Neuronal stem cell (in vitro differentiated cells): ENCODE results near the gene ACTN4.
A peak's percentile ranks its signal among the peaks of the same experiment; 100 is the strongest.

Source experiments
- DNase-seq: peaks from one replicate; pipeline ENCODE4 v3.0.0-alpha.2; 2013; ENCODE audit warnings: low spot score
- H2AFZ ChIP-seq: one replicate; pipeline ENCODE4 v1.6.1; 2013; ENCODE audit warnings: mild to moderate bottlenecking, low read length, inconsistent platforms
- H2AK5ac ChIP-seq: 2 replicates; pipeline ENCODE4 v1.6.1; 2013; ENCODE audit warnings: low read depth, mild to moderate bottlenecking, inconsistent platforms, low read length, moderate library complexity, mixed read lengths
- H2BK120ac ChIP-seq: 2 replicates; pipeline ENCODE4 v1.6.1; 2013; ENCODE audit warnings: low read depth, mild to moderate bottlenecking, inconsistent platforms, low read length, moderate library complexity, mixed read lengths
- H2BK12ac ChIP-seq: one replicate; pipeline ENCODE4 v1.6.1; 2013; ENCODE audit warnings: low read length, inconsistent platforms
- H2BK15ac ChIP-seq: 2 replicates; pipeline ENCODE4 v1.6.1; 2013; ENCODE audit warnings: mild to moderate bottlenecking, low read length, inconsistent platforms, mixed read lengths
- H2BK5ac ChIP-seq: one replicate; pipeline ENCODE4 v1.6.1; 2013; ENCODE audit warnings: inconsistent platforms, mild to moderate bottlenecking, low read length, moderate library complexity
- H3K14ac ChIP-seq: one replicate; pipeline ENCODE4 v1.6.1; 2013; ENCODE audit warnings: low read length, inconsistent platforms
- H3K18ac ChIP-seq: 2 replicates; pipeline ENCODE4 v1.6.1; 2013; ENCODE audit warnings: low read length, inconsistent platforms
- H3K23ac ChIP-seq: 2 replicates; pipeline ENCODE4 v1.6.1; 2013; ENCODE audit warnings: low read depth, mild to moderate bottlenecking, mixed read lengths, low read length, inconsistent platforms; ENCODE audit not compliant: poor library complexity
- H3K27ac ChIP-seq: replicated peaks from 3 replicates; pipeline ENCODE4 v1.5.1; 2013; ENCODE audit warnings: low read length, inconsistent platforms
- H3K27me3 ChIP-seq, 3 experiments: 2 replicates each; pipeline ENCODE4 v1.6.1; 2013; ENCODE audit warnings: low read length in 3 of 3, mild to moderate bottlenecking in 2 of 3, inconsistent platforms in 1 of 3, low read depth in 1 of 3, mixed read lengths in 1 of 3, moderate library complexity in 1 of 3; ENCODE audit not compliant: control insufficient read depth in 3 of 3, insufficient read depth in 3 of 3
- H3K36me3 ChIP-seq, 2 donors: replicated peaks in 1 of 2; 2 replicates each; pipeline ENCODE4 v1.6.1; 2013; ENCODE audit warnings: low read length in 2 of 2; ENCODE audit not compliant: control insufficient read depth in 2 of 2, insufficient read depth in 2 of 2
- H3K4ac ChIP-seq: 2 replicates; pipeline ENCODE4 v1.6.1; 2013; ENCODE audit warnings: inconsistent platforms, mild to moderate bottlenecking, low read length, moderate library complexity
- H3K4me1 ChIP-seq, 2 donors: 1 replicate in 1 of 2; 2 replicates in 1 of 2; pipeline ENCODE4 v1.6.1; 2013; ENCODE audit warnings: low read length in 2 of 2, low read depth in 1 of 2; ENCODE audit not compliant: control insufficient read depth in 2 of 2, insufficient read depth in 1 of 2
- H3K4me2 ChIP-seq: one replicate; pipeline ENCODE4 v1.6.1; 2013; ENCODE audit warnings: mild to moderate bottlenecking, low read length, inconsistent platforms; ENCODE audit not compliant: insufficient read depth, poor library complexity, severe bottlenecking
- H3K4me3 ChIP-seq, 2 donors: 2 replicates each; pipeline ENCODE4 v1.5.1; 2013; ENCODE audit warnings: low read length in 2 of 2, mild to moderate bottlenecking in 2 of 2, inconsistent platforms in 1 of 2, moderate library complexity in 1 of 2
- H3K79me1 ChIP-seq: one replicate; pipeline ENCODE4 v1.6.1; 2013; ENCODE audit warnings: low read depth, mild to moderate bottlenecking, inconsistent platforms, low read length, moderate library complexity
- H3K9ac ChIP-seq: one replicate; pipeline ENCODE4 v1.6.1; 2013; ENCODE audit warnings: mild to moderate bottlenecking, low read depth, low read length, inconsistent platforms; ENCODE audit not compliant: poor library complexity
- H3K9me3 ChIP-seq, 2 donors: replicated peaks in 1 of 2; 2 replicates each; pipeline versions ENCODE3 to v1.6.1; 2013; ENCODE audit warnings: low read length in 2 of 2, mild to moderate bottlenecking in 2 of 2, inconsistent platforms in 1 of 2, low read depth in 1 of 2, mixed read lengths in 1 of 2, moderate library complexity in 1 of 2; ENCODE audit not compliant: control insufficient read depth in 2 of 2, insufficient read depth in 1 of 2
- H4K8ac ChIP-seq: one replicate; pipeline ENCODE4 v1.6.1; 2013; ENCODE audit warnings: low read depth, mild to moderate bottlenecking, inconsistent platforms, low read length, moderate library complexity
- H4K91ac ChIP-seq: one replicate; pipeline ENCODE4 v1.6.1; 2013; ENCODE audit warnings: low read length, low read depth, mild to moderate bottlenecking, inconsistent platforms; ENCODE audit not compliant: poor library complexity
- WGBS, 2 donors: extraction: QIAGEN DNeasy Blood & Tissue Kit; methylation state at CpG; one replicate each; pipeline ENCODE4 v1.1.7; 2013; ENCODE audit warnings: missing lambda C conversion rate in 2 of 2, mixed read lengths in 1 of 2; ENCODE audit not compliant: insufficient read length in 2 of 2, insufficient replicate concordance in 1 of 2; ENCODE audit errors: extremely low coverage in 2 of 2; 5-methylcytosine and 5-hydroxymethylcytosine counted together

ACTN4 gene

GRCh38 chr19:38727306-38727867 is 79.9 kb downstream of the ACTN4 start:
- H3K23ac ChIP-seq = peak overlapping the region; percentile 73
- DNase-seq = no peak
- no peak overlapping the region for H2BK15ac ChIP-seq
- H3K9me3 ChIP-seq = no peaks in the 10 kb centered on the region
- peak overlapping the region; percentile 66 for H2BK5ac ChIP-seq
- no peak overlapping the region for H2AK5ac ChIP-seq
- no peak overlapping the region for H4K91ac ChIP-seq
- peaks cover 20% of the 10 kb centered on the region for H3K79me1 ChIP-seq
- H3K27ac ChIP-seq = no peak overlapping the region
- H3K36me3 ChIP-seq = peaks cover 70 to 94% of the 10 kb centered on the region in 2 donors
- H2BK120ac ChIP-seq = no peak overlapping the region
- H2AFZ ChIP-seq = no peak overlapping the region
- no peaks in the 10 kb centered on the region for H3K27me3 ChIP-seq
- no peak overlapping the region for H3K4me3 ChIP-seq
- H3K9ac ChIP-seq = no peak overlapping the region
- no peak overlapping the region for H2BK12ac ChIP-seq
- H3K14ac ChIP-seq = no peak overlapping the region
- H3K4ac ChIP-seq = no peak overlapping the region
- H4K8ac ChIP-seq = no peak overlapping the region
- no CpG with 5 or more reads among the region's 17 CpGs for WGBS, 2 donors
- H3K18ac ChIP-seq = no peak overlapping the region
- no peak overlapping the region for H3K4me2 ChIP-seq
- H3K4me1 ChIP-seq = peaks cover 1 to 3% of the 10 kb centered on the region in 2 donors

GRCh38 chr19:38727868-38728660 is 80.6 kb downstream of the ACTN4 start:
- H3K9me3 ChIP-seq = no peaks in the 10 kb centered on the region
- no peak overlapping the region for H3K18ac ChIP-seq
- H2BK15ac ChIP-seq = no peak overlapping the region
- DNase-seq = no peak
- H2BK5ac ChIP-seq = peak overlapping the region; percentile 66
- H3K14ac ChIP-seq = no peak overlapping the region
- H2AK5ac ChIP-seq = no peak overlapping the region
- H2AFZ ChIP-seq = no peak overlapping the region
- H3K27ac ChIP-seq = no peak overlapping the region
- H2BK12ac ChIP-seq = no peak overlapping the region
- H3K36me3 ChIP-seq = peaks cover 64 to 87% of the 10 kb centered on the region in 2 donors
- no CpG with 5 or more reads among the region's 33 CpGs for WGBS, 2 donors
- H3K27me3 ChIP-seq = no peaks in the 10 kb centered on the region
- no peak overlapping the region for H4K8ac ChIP-seq
- H3K23ac ChIP-seq = peak overlapping the region; percentile 43
- H3K4me2 ChIP-seq = no peak overlapping the region
- no peaks in the 10 kb centered on the region for H3K4me1 ChIP-seq
- H3K79me1 ChIP-seq = peaks cover 20% of the 10 kb centered on the region
- no peak overlapping the region for H2BK120ac ChIP-seq
- H4K91ac ChIP-seq = no peak overlapping the region
- peak overlapping the region; percentile 21 for H3K9ac ChIP-seq
- no peak overlapping the region for H3K4me3 ChIP-seq
- no peak overlapping the region for H3K4ac ChIP-seq

GRCh38 chr19:38728752-38729541 is 81.5 kb downstream of the ACTN4 start:
- Histone ChIP-seq H3K4ac (no peak overlapping the region), H3K27ac (no peak overlapping the region)

More at GRCh38 chr19:38728752-38729541, 81.5 kb downstream of the ACTN4 start:
- Histone ChIP-seq H3K23ac (peak overlapping the region; percentile 12), H2AK5ac (no peak overlapping the region), H2BK5ac (no peak overlapping the region), H3K4me2 (no peak overlapping the region), H3K36me3 (peaks cover 55 to 78% of the 10 kb centered on the region in 2 donors), H3K4me1 (no peaks in the 10 kb centered on the region), H2BK15ac (no peak overlapping the region), H3K9ac (no peak overlapping the region), H3K4me3 (no peak overlapping the region), H3K9me3 (no peaks in the 10 kb centered on the region), H3K79me1 (peaks cover 15% of the 10 kb centered on the region), H2BK12ac (no peak overlapping the region), H2AFZ (no peak overlapping the region), H3K18ac (no peak overlapping the region), H4K8ac (peak overlapping the region; percentile 65), H3K27me3 (no peaks in the 10 kb centered on the region), H3K14ac (no peak overlapping the region), H2BK120ac (no peak overlapping the region), H4K91ac (no peak overlapping the region)
- no peak for DNase-seq
- no CpG with 5 or more reads among the region's 37 CpGs for WGBS, 2 donors
